Endothelial cell of hepatic sinusoid (primary cell): ENCODE measurements around the gene SHISA5.
"Not testable (repeated sequence)": the region's sequence is repeated elsewhere in the genome, so short reads cannot be mapped to it uniquely, and the experiment has no call there.

ENCODE experiments used
- in situ Hi-C: cut with HindIII; loops from 2 replicates; pipeline ENCODE4 v1.10.0; 2017; ENCODE audit warnings: low sequenced_read_pairs

SHISA5 gene

GRCh38 chr3:48463703-48464102 lies 40.3 kb downstream of the SHISA5 start:
- in situ Hi-C loops = no loop called here

- in situ Hi-C loops = not testable (repeated sequence)
Observed at GRCh38 chr3:48461767-48462166, 42.2 kb downstream of the SHISA5 start.

- in situ Hi-C loops = no loop called here
Observed at GRCh38 chr3:48460517-48460902, 43.5 kb downstream of the SHISA5 start.

GRCh38 chr3:48459773-48460516 lies 44.0 kb downstream of the SHISA5 start:
- in situ Hi-C loops = loop anchor here (5.0 kb wide), 1 partner anchor 62 kb away; no protein-coding TSS in a partner anchor

GRCh38 chr3:48459331-48459730 lies 44.6 kb downstream of the SHISA5 start:
- in situ Hi-C loops = loop anchor here (5.0 kb wide), 1 partner anchor 63 kb away; no protein-coding TSS in a partner anchor

GRCh38 chr3:48456456-48456855 lies 47.5 kb downstream of the SHISA5 start:
- in situ Hi-C loops = loop anchor here (5.0 kb wide), 1 partner anchor 66 kb away; no protein-coding TSS in a partner anchor

GRCh38 chr3:48451270-48451669 lies 52.7 kb downstream of the SHISA5 start:
- in situ Hi-C loops = no loop called here

- in situ Hi-C loops = loop anchor here (5.0 kb wide), 1 partner anchor 49 kb away; no protein-coding TSS in a partner anchor
Observed at GRCh38 chr3:48446425-48447193, 57.4 kb downstream of the SHISA5 start, which contains the start of gene ATRIP. TSS of gene ATRIP (plus strand) at chr3:48446737. CDS start at chr3:48446846, 109 bp downstream.

GRCh38 chr3:48446043-48446424 lies 57.9 kb downstream of the SHISA5 start:
- in situ Hi-C loops = loop anchor here (5.0 kb wide), 1 partner anchor 49 kb away; no protein-coding TSS in a partner anchor

GRCh38 chr3:48445277-48445882 lies 58.6 kb downstream of the SHISA5 start:
- in situ Hi-C loops = loop anchor here (5.0 kb wide), 1 partner anchor 48 kb away; no protein-coding TSS in a partner anchor

- in situ Hi-C loops = no loop called here
Observed at GRCh38 chr3:48441940-48442339, 62.0 kb downstream of the SHISA5 start.

- in situ Hi-C loops = no loop called here
Observed at GRCh38 chr3:48440590-48440958, 63.4 kb downstream of the SHISA5 start.

GRCh38 chr3:48439820-48440589 lies 64.0 kb downstream of the SHISA5 start, which contains the start of the genes CCDC51 and TMA7:
TSS of gene CCDC51 (minus strand) at chr3:48440119. CDS start at chr3:48435128, 4,991 bp downstream.
TSS of gene TMA7 (plus strand) at chr3:48440257. CDS start at chr3:48440297, 40 bp downstream.
- in situ Hi-C loops = loop anchor here (10.0 kb wide), 1 partner anchor 215 kb away; the partner anchor contains the start of gene CAMP

GRCh38 chr3:48437812-48438211 lies 66.2 kb downstream of the SHISA5 start:
- in situ Hi-C loops = loop anchor here (10.0 kb wide), 1 partner anchor 213 kb away; the partner anchor contains the start of gene CAMP

GRCh38 chr3:48436855-48437254 lies 67.1 kb downstream of the SHISA5 start:
- in situ Hi-C loops = loop anchor here (10.0 kb wide), 1 partner anchor 212 kb away; the partner anchor contains the start of gene CAMP

- in situ Hi-C loops = loop anchor here (10.0 kb wide), 1 partner anchor 212 kb away; the partner anchor contains the start of gene CAMP
Observed at GRCh38 chr3:48436477-48436787, 67.5 kb downstream of the SHISA5 start.

GRCh38 chr3:48435774-48436476 lies 68.0 kb downstream of the SHISA5 start:
- in situ Hi-C loops = loop anchor here (10.0 kb wide), 1 partner anchor 211 kb away; the partner anchor contains the start of gene CAMP

- in situ Hi-C loops = loop anchor here (10.0 kb wide), 1 partner anchor 210 kb away; the partner anchor contains the start of gene CAMP
Observed at GRCh38 chr3:48435223-48435595, 68.8 kb downstream of the SHISA5 start.

- in situ Hi-C loops = loop anchor here (10.0 kb wide), 1 partner anchor 210 kb away; the partner anchor contains the start of gene CAMP
Observed at GRCh38 chr3:48434591-48435222, 69.3 kb downstream of the SHISA5 start.
